HG02885 (cell line): Measurements from ENCODE around the gene SERINC4.
"Not testable (repeated sequence)": the region's sequence is repeated elsewhere in the genome, so short reads cannot be mapped to it uniquely, and the experiment has no call there.

ENCODE experiments used
- ATAC-seq: cut with Tn5 transposase; IDR thresholded peaks from one replicate; pipeline ENCODE4 v1.9.1; 2021; ENCODE audit warnings: mild to moderate bottlenecking; ENCODE audit not compliant: unreplicated experiment, poor library complexity

The SERINC4 gene

GRCh38 chr15:43799945-43800285 lies at the start of gene SERINC4:
Gene SERINC4 (minus strand): TSS chr15:43800220. CDS start chr15:43799986, 234 bp downstream.
- ATAC-seq = no peak

- no peak for ATAC-seq
Measured at GRCh38 chr15:43845421-43845820, 45.4 kb upstream of the SERINC4 start.

GRCh38 chr15:43832485-43832884 lies 32.5 kb upstream of the SERINC4 start:
- not testable (repeated sequence) for ATAC-seq

- not testable (repeated sequence) for ATAC-seq
Measured at GRCh38 chr15:43831519-43832052, 31.6 kb upstream of the SERINC4 start.

GRCh38 chr15:43830691-43831275 lies 30.8 kb upstream of the SERINC4 start:
- ATAC-seq = not testable (repeated sequence)

GRCh38 chr15:43829951-43830540 lies 30.0 kb upstream of the SERINC4 start:
- ATAC-seq = not testable (repeated sequence)

GRCh38 chr15:43828061-43828657 lies 28.1 kb upstream of the SERINC4 start:
- ATAC-seq = no peak

GRCh38 chr15:43826508-43827341 lies 26.7 kb upstream of the SERINC4 start, which contains the start of gene WDR76:
Gene WDR76 (plus strand): TSS chr15:43827002. CDS start chr15:43827033, 31 bp downstream.
- ATAC-seq = peak; percentile 70

GRCh38 chr15:43826029-43826507 lies 26.0 kb upstream of the SERINC4 start:
- ATAC-seq = no peak

- not testable (repeated sequence) for ATAC-seq
Measured at GRCh38 chr15:43825305-43825704, 25.3 kb upstream of the SERINC4 start.

- ATAC-seq = peak; percentile 76
Measured at GRCh38 chr15:43824302-43825246, 24.6 kb upstream of the SERINC4 start, which contains the start of gene MFAP1. Gene MFAP1 (minus strand): TSS chr15:43824690. CDS start chr15:43824569, 121 bp downstream.

GRCh38 chr15:43821505-43821904 lies 21.5 kb upstream of the SERINC4 start:
- ATAC-seq = no peak

GRCh38 chr15:43815064-43815463 lies 15.0 kb upstream of the SERINC4 start:
- not testable (repeated sequence) for ATAC-seq

- ATAC-seq = peak; percentile 79
Measured at GRCh38 chr15:43808960-43809678, 9.1 kb upstream of the SERINC4 start.

GRCh38 chr15:43808435-43808950 lies 8.5 kb upstream of the SERINC4 start:
- ATAC-seq = no peak

GRCh38 chr15:43802676-43803075 lies 2.7 kb upstream of the SERINC4 start:
- ATAC-seq = not testable (repeated sequence)

GRCh38 chr15:43800286-43801141 lies 494 bp upstream of the SERINC4 start, which contains the start of gene HYPK:
Gene HYPK (plus strand): TSS chr15:43800599. CDS start chr15:43800623, 24 bp downstream.
- peak; percentile 91 for ATAC-seq
